GM12874 (cell line): ENCODE measurements around the gene ADGRL3.

Experiments
- CTCF ChIP-seq: IDR thresholded peaks from 2 replicates; pipeline ENCODE4 v1.5.1; 2011; ENCODE audit warnings: low read depth, mild to moderate bottlenecking, control low read depth, low read length, moderate library complexity; ENCODE audit not compliant: insufficient read depth

ADGRL3 gene

DNA sequence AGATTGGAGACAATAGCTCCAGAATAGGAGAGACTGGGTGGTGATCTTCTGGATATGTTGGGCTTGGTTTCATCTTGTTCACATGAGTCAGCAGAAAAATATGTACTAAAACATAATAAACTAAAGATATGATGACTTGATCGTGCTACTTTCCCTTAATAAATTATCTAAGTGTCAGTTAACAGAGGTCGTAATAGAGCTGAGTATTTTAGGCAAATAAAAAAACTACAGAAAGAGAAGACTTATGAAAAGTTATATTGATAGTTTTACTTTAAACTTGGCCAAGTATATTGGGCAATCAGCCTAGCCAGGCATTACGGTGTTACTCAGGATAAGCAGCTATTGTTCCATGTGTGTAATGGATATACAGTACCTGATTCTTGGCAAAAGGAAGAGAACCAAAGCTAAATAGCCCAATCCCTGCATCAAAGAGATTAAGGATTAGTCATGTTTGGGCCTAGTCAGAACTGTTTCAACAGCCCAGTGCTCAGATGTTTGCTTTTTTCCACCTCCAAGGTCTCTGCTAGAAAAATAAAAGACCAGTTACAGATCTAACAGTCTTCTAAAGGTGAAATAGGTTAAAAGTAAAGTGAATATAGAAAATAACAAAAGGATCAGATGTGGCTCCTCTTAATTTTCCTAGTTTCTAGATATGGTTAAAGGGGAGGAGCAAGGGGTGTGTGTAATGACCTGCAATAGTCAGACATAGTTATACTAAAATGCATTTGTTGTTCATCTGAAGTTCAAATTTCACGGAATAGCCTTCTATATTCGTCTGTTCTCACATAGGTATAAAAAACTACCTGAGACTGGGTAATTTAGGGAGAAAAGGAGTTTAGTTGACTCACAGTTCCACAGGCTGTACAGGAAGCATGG is 262.6 kb downstream of the ADGRL3 start:
- no peak for TF ChIP-seq CTCF

DNA sequence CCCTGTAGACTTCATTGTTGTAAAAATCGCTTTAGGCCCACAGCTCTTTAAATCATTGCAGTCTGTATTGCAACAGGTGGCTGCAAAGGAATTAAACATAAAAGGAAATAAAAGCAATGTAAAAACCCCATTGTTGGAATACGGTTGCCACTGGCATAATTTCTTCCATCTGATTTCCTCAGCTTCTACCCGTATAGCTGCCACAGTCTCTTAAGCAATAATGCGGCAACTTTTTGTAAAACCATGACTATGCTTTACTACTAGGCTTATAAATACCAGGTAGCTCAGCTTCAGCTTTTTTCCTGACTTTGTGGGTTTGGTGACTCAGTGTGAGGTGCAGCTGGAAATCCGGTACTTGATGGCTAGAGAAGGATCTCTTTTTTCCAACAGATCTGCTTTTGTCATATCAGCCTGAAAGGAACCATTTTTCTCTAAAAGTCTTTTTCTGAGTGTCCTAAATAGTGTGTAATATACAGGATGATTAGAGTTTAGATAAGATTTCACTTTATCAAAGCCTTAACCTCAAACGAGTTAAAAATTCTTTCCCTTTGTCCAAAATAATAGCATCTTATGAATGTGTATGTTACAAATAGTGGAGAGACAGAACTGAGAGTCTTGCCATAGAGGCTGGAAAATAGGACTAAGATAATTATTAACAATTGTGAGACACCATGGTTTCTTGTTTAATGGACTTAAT is 268.0 kb downstream of the ADGRL3 start:
- no peak for TF ChIP-seq CTCF

GRCh38 chr4:61473306-61473705 is 273.2 kb downstream of the ADGRL3 start:
- TF ChIP-seq CTCF = no peak

DNA sequence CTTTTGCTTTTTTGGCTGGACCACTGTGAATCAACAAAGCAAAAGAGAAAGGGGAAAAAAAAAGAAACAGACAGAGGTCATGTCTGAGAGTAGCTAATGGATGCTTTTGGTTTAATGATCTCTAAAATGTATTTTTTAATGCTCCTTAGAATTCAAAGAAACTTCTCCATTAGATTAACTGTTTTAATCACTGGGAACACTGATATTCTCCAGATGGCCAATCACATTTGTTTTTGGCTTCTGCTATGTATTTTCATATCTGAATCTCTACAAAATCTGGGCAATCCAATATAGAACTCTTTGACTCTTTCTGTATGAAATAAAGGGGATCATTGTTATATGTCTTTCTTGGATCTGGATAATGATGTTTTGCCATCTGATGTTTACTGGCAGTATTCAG is 278.2 kb downstream of the ADGRL3 start:
- TF ChIP-seq CTCF = no peak

DNA sequence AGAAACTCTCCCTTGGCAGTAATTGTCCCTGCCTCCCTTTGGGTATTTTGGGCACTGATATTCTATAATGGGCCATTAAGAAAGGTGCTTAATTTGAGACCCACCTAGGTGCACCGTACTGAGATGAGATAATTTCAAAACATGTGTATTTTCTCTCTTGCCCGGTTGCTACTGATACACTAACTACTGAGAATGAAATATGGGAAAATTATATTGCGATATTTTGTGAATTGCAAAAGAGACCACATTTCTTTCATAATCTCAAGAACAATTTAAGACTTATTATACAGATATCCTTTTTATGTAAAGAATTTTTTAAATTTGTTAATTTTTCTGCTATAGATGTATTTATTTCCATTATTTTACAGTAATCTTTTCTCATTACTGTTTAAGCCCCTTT is 284.9 kb downstream of the ADGRL3 start:
- TF ChIP-seq CTCF = no peak

GRCh38 chr4:61489927-61490326 is 289.8 kb downstream of the ADGRL3 start:
- no peak for TF ChIP-seq CTCF

GRCh38 chr4:61493041-61493440 is 292.9 kb downstream of the ADGRL3 start:
- no peak for TF ChIP-seq CTCF
